ENCODE data around the gene PRKN. TPM values are rescaled to one million over a fixed set of nuclear protein-coding genes. Genes with fewer than 3 reads are reported as not detected.

PRKN gene
- total RNA-seq (1 to 10 TPM; 3.5 to 5.6 TPM), polyA plus RNA-seq (1 to 10 TPM; 2.2 to 4.0 (median 2.6) TPM), total RNA-seq (0.42 to 9.8 (median 5.1) reads per million in 6 experiments)

DNA sequence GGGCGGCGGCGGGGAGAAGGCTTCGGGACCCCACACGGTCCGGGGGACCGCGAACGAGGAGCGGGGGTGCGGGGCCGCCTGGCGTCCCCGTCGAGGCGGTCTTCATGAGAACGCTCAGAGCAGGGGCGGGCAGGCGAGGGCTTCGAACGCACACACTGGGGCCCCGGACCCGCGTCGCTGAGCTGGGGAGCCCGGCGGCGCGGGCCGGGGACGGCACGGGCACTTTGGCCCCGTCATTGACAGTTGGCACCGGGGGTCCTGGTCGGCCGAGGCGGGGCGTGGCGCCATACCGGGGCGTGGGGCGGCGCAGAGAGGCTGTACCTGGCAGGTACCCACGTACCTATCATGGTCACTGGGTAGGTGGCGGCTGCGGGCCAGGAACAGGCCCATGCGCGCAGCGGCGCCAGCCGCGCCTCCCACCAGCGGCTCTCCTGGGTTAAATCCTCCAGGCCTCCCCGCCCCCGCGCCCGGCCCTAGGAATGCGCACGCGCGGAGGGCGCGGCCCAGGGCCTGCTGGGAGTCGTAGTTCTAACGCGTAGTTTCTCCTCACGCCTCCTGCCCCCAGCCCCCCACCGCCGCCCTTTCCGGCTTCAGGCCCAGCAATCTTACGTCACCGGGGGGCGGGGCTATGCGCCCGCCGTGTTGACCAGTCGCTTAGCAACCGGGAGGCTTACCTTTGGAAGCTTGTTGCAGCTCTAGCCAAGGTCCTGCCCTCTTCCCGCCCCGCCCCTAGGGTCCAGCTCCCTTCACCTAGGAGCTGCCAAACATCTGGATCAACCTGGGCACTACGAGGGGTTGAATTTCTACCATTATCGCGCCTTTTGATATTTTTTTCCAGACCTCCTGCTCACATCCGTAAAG is at the start of gene PRKN, which contains the start of gene PACRG:
TSS of gene PRKN (minus strand) at position 445 of the 861 bp plus-strand sequence.
TSS of gene PACRG (plus strand) at position 653 of the 861 bp plus-strand sequence.
- Mint-ChIP-seq H3K4me3 (peak within 1 kb of the TSS; percentile 93 to 100 (median 95)), H3K27me3 (no peaks in the 10 kb centered on the region), H3K4me1 (peaks cover 10 to 16% (median 13%) of the 10 kb centered on the region in 4 donors), H3K27ac (peak within 1 kb of the TSS; percentile 76 to 99 (median 97)), H3K9me3 (peaks cover 0 to 5% (median 0%) of the 10 kb centered on the region in 9 donors), H3K36me3 (no peaks in the 10 kb centered on the region)
- DNase-seq (peak; percentile 94 to 100 (median 98)), ATAC-seq (peak; percentile 89 to 90)
- POLR2A ChIA-PET, result interaction anchor here (0.6 to 0.7 kb wide), 2 partner anchors 139 to 1292 kb away, joined by 3 read pairs; no protein-coding TSS in a partner anchor

DNA sequence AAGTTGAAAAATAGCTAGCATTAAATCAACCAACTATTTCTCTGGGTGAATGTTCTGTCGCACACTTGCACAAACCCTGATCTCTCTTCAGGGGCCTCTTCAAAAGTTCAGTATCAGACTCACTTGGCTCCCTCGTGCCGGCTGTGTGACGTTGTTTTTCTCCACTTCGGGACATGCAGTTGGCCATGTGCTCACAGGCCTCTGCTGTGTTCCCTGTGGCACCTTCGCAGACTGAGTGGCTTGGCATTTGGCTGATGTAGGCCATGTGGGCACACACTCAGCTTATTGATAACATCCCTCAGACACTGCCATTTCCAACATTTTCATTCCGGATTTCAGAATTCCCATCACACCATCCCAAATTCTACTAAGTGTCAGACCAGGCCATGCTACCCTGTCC is 49.5 kb upstream of the PRKN start:
- POLR2A ChIA-PET, result no interaction called here
- H3K4me1 Mint-ChIP-seq, result no peaks in the 10 kb centered on the region
- H3K27me3 Mint-ChIP-seq, result peaks cover 0 to 11% (median 0%) of the 10 kb centered on the region in 5 donors
- H3K27ac Mint-ChIP-seq, result no peak overlapping the region
- DNase-seq (no peak), ATAC-seq (no peak)
- peaks cover 0 to 9% (median 2%) of the 10 kb centered on the region in 3 donors for H3K36me3 Mint-ChIP-seq
- H3K9me3 Mint-ChIP-seq, result peaks cover 0 to 29% (median 17%) of the 10 kb centered on the region in 9 donors
- no peak overlapping the region for H3K4me3 Mint-ChIP-seq

GRCh38 chr6:162773996-162774395 is 46.4 kb upstream of the PRKN start:
- Mint-ChIP-seq H3K4me3 (no peak overlapping the region), H3K27me3 (peaks cover 0 to 15% (median 0%) of the 10 kb centered on the region in 5 donors), H3K4me1 (peaks cover 0 to 2% (median under 1%) of the 10 kb centered on the region in 4 donors), H3K9me3 (peaks cover 0 to 3% (median 0%) of the 10 kb centered on the region in 9 donors), H3K27ac (no peak overlapping the region), H3K36me3 (peaks cover 0 to under 1% (median 0%) of the 10 kb centered on the region in 3 donors)
- ATAC-seq (no peak), DNase-seq (no peak)
- POLR2A ChIA-PET, result no interaction called here

- Mint-ChIP-seq H3K4me1 (peaks cover 0 to 6% (median 3%) of the 10 kb centered on the region in 4 donors), H3K27me3 (peaks cover 0 to 15% (median 0%) of the 10 kb centered on the region in 5 donors), H3K27ac (no peak overlapping the region), H3K4me3 (no peak overlapping the region), H3K9me3 (peaks cover 0 to 6% (median 0%) of the 10 kb centered on the region in 9 donors), H3K36me3 (no peaks in the 10 kb centered on the region)
- POLR2A ChIA-PET, result no interaction called here
- no peak for DNase-seq
- ATAC-seq, result no peak
Observed at GRCh38 chr6:162772466-162772865, 44.9 kb upstream of the PRKN start.

DNA sequence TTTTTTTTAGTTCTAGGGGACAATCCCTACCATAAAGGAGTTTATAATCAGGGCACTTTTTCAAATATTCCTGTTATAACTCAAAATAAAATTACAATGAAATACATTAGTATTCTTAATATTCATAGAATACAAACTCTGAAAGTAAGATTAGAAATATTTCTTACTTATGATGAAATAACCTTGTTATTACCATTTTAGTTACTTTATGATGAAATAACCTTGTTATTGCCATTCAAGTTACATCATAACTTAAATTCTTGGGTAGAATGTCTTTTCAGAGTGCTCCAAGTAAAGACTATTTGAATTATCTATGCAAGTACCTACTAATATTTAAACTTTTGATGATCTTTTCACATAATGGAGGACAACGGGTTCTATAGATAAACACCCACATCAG is 43.4 kb upstream of the PRKN start:
- Mint-ChIP-seq H3K27ac (no peak overlapping the region), H3K27me3 (peaks cover 0 to 15% (median 3%) of the 10 kb centered on the region in 5 donors), H3K36me3 (no peaks in the 10 kb centered on the region), H3K4me1 (peaks cover 0 to 6% (median 3%) of the 10 kb centered on the region in 4 donors), H3K9me3 (peaks cover 0 to 6% (median 0%) of the 10 kb centered on the region in 9 donors), H3K4me3 (no peak overlapping the region)
- DNase-seq, result no peak
- POLR2A ChIA-PET, result no interaction called here
- no peak for ATAC-seq

DNA sequence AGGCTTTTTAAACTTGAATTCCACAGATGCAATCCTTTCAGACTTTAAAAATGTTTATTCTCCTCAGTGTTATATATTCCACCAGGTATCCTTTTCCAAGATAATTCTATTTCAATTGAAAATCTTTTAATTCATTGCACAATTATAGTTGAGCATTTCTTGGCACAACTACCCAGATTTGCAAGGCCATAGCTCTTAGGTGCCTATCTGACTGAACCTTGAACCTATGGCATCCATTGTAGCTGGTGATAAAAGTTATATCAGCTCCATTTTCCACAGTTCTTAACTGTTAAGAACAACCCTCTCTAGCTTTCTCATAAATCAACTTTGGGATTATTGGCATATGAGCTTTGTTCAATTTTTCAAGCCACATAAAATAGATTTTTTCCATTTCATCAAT is 42.6 kb upstream of the PRKN start:
- H3K4me1 Mint-ChIP-seq, result peaks cover 0 to 6% (median 3%) of the 10 kb centered on the region in 4 donors
- H3K27ac Mint-ChIP-seq, result no peak overlapping the region
- DNase-seq (no peak), ATAC-seq (no peak)
- peaks cover 0 to 6% (median 0%) of the 10 kb centered on the region in 9 donors for H3K9me3 Mint-ChIP-seq
- H3K27me3 Mint-ChIP-seq, result peaks cover 0 to 15% (median 3%) of the 10 kb centered on the region in 5 donors
- H3K4me3 Mint-ChIP-seq, result no peak overlapping the region
- H3K36me3 Mint-ChIP-seq, result no peaks in the 10 kb centered on the region
- POLR2A ChIA-PET, result interaction anchor here (0.7 kb wide), 1 partner anchor 1776 kb away, joined by 3 read pairs; no protein-coding TSS in a partner anchor

- no peak for DNase-seq
- H3K4me1 Mint-ChIP-seq, result no peaks in the 10 kb centered on the region
- ATAC-seq, result no peak
- H3K9me3 Mint-ChIP-seq, result peaks cover 0 to 4% (median 0%) of the 10 kb centered on the region in 9 donors
- no peaks in the 10 kb centered on the region for H3K36me3 Mint-ChIP-seq
- H3K4me3 Mint-ChIP-seq, result no peak overlapping the region
- POLR2A ChIA-PET, result no interaction called here
- no peak overlapping the region for H3K27ac Mint-ChIP-seq
- peaks cover 0 to 3% (median 0%) of the 10 kb centered on the region in 5 donors for H3K27me3 Mint-ChIP-seq
Observed at GRCh38 chr6:162753775-162754174, 26.2 kb upstream of the PRKN start.

DNA sequence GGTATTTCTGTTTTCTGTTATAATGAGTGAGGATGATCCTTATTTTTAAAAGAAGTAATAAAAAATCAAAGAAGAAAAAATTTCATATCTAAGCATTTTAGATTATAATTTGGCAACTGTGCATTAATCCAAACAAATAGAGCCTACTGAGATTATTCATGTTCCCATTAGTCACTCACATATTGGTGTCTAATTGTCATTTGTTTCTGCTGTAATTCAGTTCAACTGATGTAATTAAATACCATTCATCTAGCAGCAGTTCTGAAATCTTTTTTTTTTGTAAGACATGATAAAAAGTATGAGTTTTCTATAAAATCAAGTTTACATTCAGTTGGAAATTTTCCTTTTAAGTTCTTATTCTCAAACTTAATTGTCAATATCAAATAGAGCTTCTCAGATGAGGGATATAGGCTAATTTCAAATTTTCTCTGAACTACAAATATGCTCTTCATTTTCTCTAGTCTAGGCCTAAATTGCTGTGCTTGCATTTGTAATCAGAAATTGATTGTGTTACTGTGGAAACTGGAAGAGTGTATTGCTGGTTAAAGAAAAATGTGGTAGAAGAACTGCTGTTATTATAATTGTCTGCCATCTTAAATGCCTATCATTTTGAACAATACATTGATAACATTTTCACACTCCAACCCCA is 23.8 kb upstream of the PRKN start:
- Mint-ChIP-seq H3K4me1 (no peaks in the 10 kb centered on the region), H3K36me3 (no peaks in the 10 kb centered on the region), H3K4me3 (no peak overlapping the region), H3K27ac (no peak overlapping the region), H3K27me3 (peaks cover 0 to 3% (median 0%) of the 10 kb centered on the region in 5 donors), H3K9me3 (peaks cover 0 to 2% (median 0%) of the 10 kb centered on the region in 9 donors)
- DNase-seq (no peak), ATAC-seq (no peak)
- POLR2A ChIA-PET, result no interaction called here

DNA sequence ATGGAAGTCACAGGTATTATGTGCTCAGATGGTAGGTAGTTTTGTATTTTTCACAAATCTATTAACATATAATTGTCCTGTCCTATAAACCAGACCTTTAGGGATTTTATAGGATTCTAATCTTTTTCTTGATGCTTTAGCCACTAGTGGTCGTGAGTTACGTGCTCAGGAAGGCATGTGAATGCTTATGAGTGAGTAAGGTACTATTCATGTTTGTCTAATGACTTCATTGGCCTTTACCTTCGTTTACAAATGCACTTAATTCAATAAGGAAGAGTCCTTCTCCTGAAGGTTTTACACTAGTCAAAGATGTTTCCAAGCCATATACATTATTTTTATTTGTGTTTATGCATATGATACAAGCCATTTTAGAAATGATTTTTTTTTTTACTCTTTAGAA is 23.2 kb upstream of the PRKN start:
- no peak for DNase-seq
- H3K36me3 Mint-ChIP-seq, result no peaks in the 10 kb centered on the region
- H3K9me3 Mint-ChIP-seq, result peaks cover 0 to 2% (median 0%) of the 10 kb centered on the region in 9 donors
- no peak overlapping the region for H3K4me3 Mint-ChIP-seq
- no peak for ATAC-seq
- no peak overlapping the region for H3K27ac Mint-ChIP-seq
- no peaks in the 10 kb centered on the region for H3K4me1 Mint-ChIP-seq
- H3K27me3 Mint-ChIP-seq, result peaks cover 0 to 3% (median 0%) of the 10 kb centered on the region in 5 donors
- POLR2A ChIA-PET, result no interaction called here

- DNase-seq, result no peak
- H3K9me3 Mint-ChIP-seq, result peaks cover 0 to 3% (median 0%) of the 10 kb centered on the region in 9 donors
Observed at GRCh38 chr6:162736961-162737360, 9.4 kb upstream of the PRKN start.

DNA sequence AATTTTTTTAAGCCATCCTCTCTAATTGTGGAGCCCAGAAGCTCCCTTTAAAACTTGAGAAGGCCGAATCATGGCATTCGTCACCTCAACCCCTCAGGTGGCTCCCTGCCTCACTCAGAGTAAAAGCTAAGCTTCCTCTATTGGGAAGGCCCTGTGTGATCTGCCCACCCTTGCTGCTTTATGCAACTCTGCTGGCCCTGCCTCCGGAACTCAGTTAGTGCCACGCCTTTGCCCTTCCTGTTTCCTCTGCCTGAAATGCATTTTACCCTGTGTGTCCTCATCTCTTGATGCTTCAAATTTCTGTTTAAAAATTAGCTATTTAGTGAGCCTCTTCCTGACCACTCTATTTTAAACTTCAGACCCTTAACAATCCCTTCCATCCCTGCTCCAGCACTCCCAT is 5.9 kb upstream of the PRKN start:
- Mint-ChIP-seq H3K27ac (peak overlapping the region; percentile 22 to 92 (median 65)), H3K4me3 (peak overlapping the region in 3 of 10 donors; percentile 24 to 44 (median 34)), H3K36me3 (peaks cover 0 to 5% (median 0%) of the 10 kb centered on the region in 3 donors), H3K27me3 (peaks cover 0 to 3% (median 0%) of the 10 kb centered on the region in 5 donors), H3K9me3 (peaks cover 0 to 6% (median 0%) of the 10 kb centered on the region in 9 donors), H3K4me1 (peaks cover 6 to 12% (median 8%) of the 10 kb centered on the region in 4 donors)
- DNase-seq (peak in 3 of 10 donors; percentile 9 to 20 (median 12)), ATAC-seq (peak; percentile 71 to 82)
- POLR2A ChIA-PET, result no interaction called here

More at GRCh38 chr6:162736961-162737360, 9.4 kb upstream of the PRKN start:
- H3K27ac Mint-ChIP-seq, result no peak overlapping the region
- no peak overlapping the region for H3K4me3 Mint-ChIP-seq
- peaks cover 6 to 12% (median 8%) of the 10 kb centered on the region in 4 donors for H3K4me1 Mint-ChIP-seq
- H3K27me3 Mint-ChIP-seq, result peaks cover 1 to 5% (median 3%) of the 10 kb centered on the region in 5 donors
- POLR2A ChIA-PET, result no interaction called here
- peak in 1 of 2 donors; percentile 33 for ATAC-seq
- peaks cover 0 to 5% (median 0%) of the 10 kb centered on the region in 3 donors for H3K36me3 Mint-ChIP-seq

DNA sequence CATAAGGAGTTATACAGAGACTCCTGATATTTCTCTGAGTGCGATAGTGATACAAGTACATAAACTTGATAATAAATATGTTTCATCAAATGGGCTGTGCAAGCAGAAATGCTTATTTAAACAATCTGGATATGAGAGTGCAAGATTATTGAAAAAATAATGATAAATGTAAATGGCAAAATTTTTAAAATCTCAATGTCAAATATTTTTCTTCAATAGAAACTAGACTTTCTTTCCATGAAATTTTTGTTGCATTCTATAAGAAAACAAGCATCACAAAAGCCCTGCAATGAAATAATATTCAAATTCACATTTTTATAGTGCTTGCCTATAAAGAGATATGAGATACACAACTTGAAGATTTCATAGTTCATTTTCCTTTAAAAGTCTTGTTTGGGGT is 2.9 kb upstream of the PRKN start:
- POLR2A ChIA-PET, result no interaction called here
- Mint-ChIP-seq H3K36me3 (peaks cover 0 to 5% (median 0%) of the 10 kb centered on the region in 3 donors), H3K27me3 (peaks cover 0 to 1% (median 0%) of the 10 kb centered on the region in 5 donors), H3K27ac (peak overlapping the region in 3 of 10 donors; percentile 1 to 72 (median 57)), H3K9me3 (peaks cover 0 to 6% (median 0%) of the 10 kb centered on the region in 9 donors), H3K4me1 (peaks cover 13 to 28% (median 21%) of the 10 kb centered on the region in 4 donors), H3K4me3 (no peak overlapping the region)
- ATAC-seq (no peak), DNase-seq (no peak)

All from naive thymus-derived CD8-positive, alpha-beta T cell (primary cell).